GM23338 (cell line): ENCODE data around the gene TAF10. TPM values are rescaled to one million over a fixed set of nuclear protein-coding genes. Genes with fewer than 3 reads are reported as not detected.

Experiments used
- ATAC-seq: fragments of 200-7000 bp; cut with Tn5 transposase; 3 replicates; pipeline ENCODE4 v1.9.1; 2020
- DNase-seq: peaks from one replicate; pipeline ENCODE4 v3.0.0-alpha.2; 2015; ENCODE audit warnings: low spot score
- H2AFZ ChIP-seq: fragments of 200-600 bp; sonication (generic); 2 replicates; pipeline ENCODE4 v1.8.0; 2016; ENCODE audit warnings: antibody characterized with exemption, mild to moderate bottlenecking, moderate library complexity
- H3F3A ChIP-seq: fragments of 200-600 bp; sonication (generic); replicated peaks from 2 replicates; pipeline ENCODE4 v1.8.0; 2017; ENCODE audit warnings: antibody characterized with exemption, mixed run types, low read depth
- H3K27ac ChIP-seq: fragments of 200-600 bp; sonication (generic); 2 replicates; pipeline ENCODE4 v1.6.1; 2016; ENCODE audit warnings: low read depth
- H3K27me3 ChIP-seq: fragments of 200-600 bp; sonication (generic); 2 replicates; pipeline ENCODE4 v1.8.0; 2016; ENCODE audit warnings: mild to moderate bottlenecking, mixed run types, moderate library complexity; ENCODE audit not compliant: insufficient read depth
- H3K36me3 ChIP-seq: fragments of 200-600 bp; sonication (generic); 2 replicates; pipeline ENCODE4 v1.8.0; 2016; ENCODE audit warnings: mild to moderate bottlenecking; ENCODE audit not compliant: insufficient read depth
- H3K4me1 ChIP-seq: fragments of 200-600 bp; sonication (generic); 2 replicates; pipeline ENCODE4 v1.8.0; 2016; ENCODE audit warnings: mild to moderate bottlenecking, moderate library complexity; ENCODE audit not compliant: insufficient read depth
- H3K4me2 ChIP-seq: fragments of 200-600 bp; sonication (generic); 2 replicates; pipeline ENCODE4 v1.7.1; 2017; ENCODE audit warnings: mixed run types
- H3K4me3 ChIP-seq: fragments of 200-600 bp; sonication (generic); 2 replicates; pipeline ENCODE4 v1.6.1; 2016; ENCODE audit warnings: mixed run types
- H3K79me2 ChIP-seq: fragments of 200-600 bp; sonication (generic); replicated peaks from 2 replicates; pipeline ENCODE4 v1.8.0; 2017; ENCODE audit warnings: mild to moderate bottlenecking; ENCODE audit not compliant: insufficient read depth
- H3K9me2 ChIP-seq: fragments of 200-600 bp; sonication (generic); 2 replicates; pipeline ENCODE4 v1.8.0; 2017; ENCODE audit not compliant: insufficient read depth
- H4K20me1 ChIP-seq: fragments of 200-600 bp; sonication (generic); replicated peaks from 2 replicates; pipeline ENCODE4 v1.8.0; 2017; ENCODE audit warnings: mild to moderate bottlenecking; ENCODE audit not compliant: insufficient read depth
- H3K27ac Mint-ChIP-seq: 2 replicates; pipeline ENCODE4 v1.8.0; 2020; ENCODE audit warnings: inconsistent platforms, mild to moderate bottlenecking, moderate library complexity, mixed read lengths
- H3K27me3 Mint-ChIP-seq: 3 replicates; pipeline ENCODE4 v1.8.0; 2022; ENCODE audit warnings: low read depth, mild to moderate bottlenecking, moderate library complexity, mixed read lengths, inconsistent platforms; ENCODE audit not compliant: insufficient read depth, poor library complexity
- H3K36me3 Mint-ChIP-seq: 3 replicates; pipeline ENCODE4 v1.8.0; 2021; ENCODE audit warnings: low read depth, mild to moderate bottlenecking, inconsistent platforms, moderate library complexity, mixed read lengths
- H3K4me1 Mint-ChIP-seq: 3 replicates; pipeline ENCODE4 v1.8.0; 2020; ENCODE audit warnings: mild to moderate bottlenecking, inconsistent platforms, mixed read lengths
- H3K4me3 Mint-ChIP-seq: 3 replicates; pipeline ENCODE4 v1.8.0; 2021; ENCODE audit warnings: moderate library complexity, mild to moderate bottlenecking, inconsistent platforms, mixed read lengths
- H3K9me3 Mint-ChIP-seq: 3 replicates; pipeline ENCODE4 v1.8.0; 2020; ENCODE audit warnings: moderate library complexity, mild to moderate bottlenecking, inconsistent platforms, mixed read lengths
- CREB1 ChIP-seq: fragments of 250-450 bp; sonication (Bioruptor Pico); IDR thresholded peaks from 2 replicates; pipeline ENCODE4 v1.5.0; 2020; ENCODE audit warnings: low read depth, mild to moderate bottlenecking, moderate library complexity
- EZH2 ChIP-seq: fragments of 200-600 bp; sonication (generic); IDR thresholded peaks from one replicate; pipeline ENCODE4 v1.8.0; 2017; ENCODE audit warnings: antibody characterized with exemption, mild to moderate bottlenecking, low read depth; ENCODE audit not compliant: unreplicated experiment
- EZH2phosphoT487 ChIP-seq: fragments of 200-600 bp; sonication (generic); IDR thresholded peaks from one replicate; pipeline ENCODE4 v1.8.1; 2018; ENCODE audit warnings: antibody characterized with exemption; ENCODE audit not compliant: unreplicated experiment
- JUNB ChIP-seq: IDR thresholded peaks from one replicate; pipeline ENCODE4 v1.6.1; 2016; ENCODE audit warnings: antibody characterized with exemption; ENCODE audit not compliant: unreplicated experiment
- NANOG ChIP-seq: IDR thresholded peaks from 2 replicates; pipeline ENCODE4 v1.6.1; 2016; ENCODE audit warnings: antibody characterized with exemption, borderline replicate concordance
- POLR2AphosphoS5 ChIP-seq: IDR thresholded peaks from 2 replicates; pipeline ENCODE4 v1.6.1; 2016; ENCODE audit warnings: antibody characterized with exemption, low read depth
- REST ChIP-seq: IDR thresholded peaks from one replicate; pipeline ENCODE4 v1.6.1; 2018; ENCODE audit warnings: antibody characterized with exemption; ENCODE audit not compliant: unreplicated experiment
- STAT1 ChIP-seq: IDR thresholded peaks from one replicate; pipeline ENCODE4 v1.6.1; 2016; ENCODE audit warnings: antibody characterized with exemption; ENCODE audit not compliant: unreplicated experiment
- ZNF114 ChIP-seq: fragments of 250-450 bp; sonication (Bioruptor Pico); IDR thresholded peaks from 2 replicates; pipeline ENCODE4 v1.5.0; 2020; ENCODE audit warnings: mild to moderate bottlenecking, moderate library complexity
- ZNF331 ChIP-seq: fragments of 250-450 bp; sonication (Bioruptor Pico); IDR thresholded peaks from 2 replicates; pipeline ENCODE4 v1.5.0; 2020; ENCODE audit warnings: low read depth, mild to moderate bottlenecking, moderate library complexity
- polyA plus RNA-seq: library from polyadenylated mRNA; unstranded; fragments of >200 nt; fragmentation: Nextera tagmentation; extraction: Ambion mirVana; gene quantifications from 2 replicates; pipeline ENCODE4 v1.2.1, GENCODE V29; 2016
- total RNA-seq: library from RNA; depleted of rRNA; stranded (reverse); fragments of >200 nt; shearing (Covaris generic); gene quantifications from 2 replicates; pipeline ENCODE4 v1.2.3, GENCODE V29; 2014
- TF ChIP-seq, protein P1 (sequence below), 2 experiments: fragments of 200-600 bp in 1 of 2; sonication (generic) in 1 of 2; conservative IDR thresholded peaks; 2 replicates each; pipeline versions ENCODE4 v1.5.1 to v1.6.1; 2016 to 2017; ENCODE audit warnings: antibody characterized with exemption in 2 of 2, low read depth in 2 of 2, mild to moderate bottlenecking in 2 of 2, moderate library complexity in 1 of 2
- TF ChIP-seq, protein P2 (sequence below): fragments of 250-450 bp; sonication (Bioruptor Pico); IDR thresholded peaks from 2 replicates; pipeline ENCODE4 v1.5.0; 2020; ENCODE audit warnings: mild to moderate bottlenecking, moderate library complexity
- TF ChIP-seq, protein P3 (sequence below): IDR thresholded peaks from 2 replicates; pipeline ENCODE4 v1.6.1; 2016; ENCODE audit warnings: antibody characterized with exemption

The TAF10 gene
- total and polyA plus RNA-seq, 2 experiments from 2014 or later: 108 to 253 TPM

GRCh38 chr11:6578134-6578533, 33.9 kb downstream of the TAF10 start:
- peaks cover 1% of the 10 kb centered on the region; the same call in 2 of the 3 replicates for H3K9me3 Mint-ChIP-seq
- Histone ChIP-seq H3K79me2 (no peaks in the 10 kb centered on the region), H3F3A (no peaks in the 10 kb centered on the region), H3K4me1 (no peaks in the 10 kb centered on the region), H3K27ac (no peak overlapping the region), H3K9me2 (no peaks in the 10 kb centered on the region), H3K4me2 (no peak overlapping the region), H2AFZ (no peak overlapping the region), H3K4me3 (no peak overlapping the region), H3K36me3 (no peaks in the 10 kb centered on the region), H4K20me1 (no peaks in the 10 kb centered on the region; the same call in 1 of the 2 replicates), H3K27me3 (no peaks in the 10 kb centered on the region)
- H3K36me3 Mint-ChIP-seq: peaks cover 3% of the 10 kb centered on the region; the same call in 1 of the 3 replicates
- no peak overlapping the region for H3K27ac Mint-ChIP-seq
- DNase-seq (no peak), ATAC-seq (no peak)
- TF ChIP-seq EZH2phosphoT487 (no peak), POLR2AphosphoS5 (no peak), NANOG (no peak), ZNF331 (CRISPR knock-in tag) (no peak), REST (no peak), JUNB (no peak), ZNF114 (CRISPR knock-in tag) (no peak), STAT1 (no peak), EZH2 (no peak), CREB1 (CRISPR knock-in tag) (no peak)
- TF ChIP-seq, protein P1, sequence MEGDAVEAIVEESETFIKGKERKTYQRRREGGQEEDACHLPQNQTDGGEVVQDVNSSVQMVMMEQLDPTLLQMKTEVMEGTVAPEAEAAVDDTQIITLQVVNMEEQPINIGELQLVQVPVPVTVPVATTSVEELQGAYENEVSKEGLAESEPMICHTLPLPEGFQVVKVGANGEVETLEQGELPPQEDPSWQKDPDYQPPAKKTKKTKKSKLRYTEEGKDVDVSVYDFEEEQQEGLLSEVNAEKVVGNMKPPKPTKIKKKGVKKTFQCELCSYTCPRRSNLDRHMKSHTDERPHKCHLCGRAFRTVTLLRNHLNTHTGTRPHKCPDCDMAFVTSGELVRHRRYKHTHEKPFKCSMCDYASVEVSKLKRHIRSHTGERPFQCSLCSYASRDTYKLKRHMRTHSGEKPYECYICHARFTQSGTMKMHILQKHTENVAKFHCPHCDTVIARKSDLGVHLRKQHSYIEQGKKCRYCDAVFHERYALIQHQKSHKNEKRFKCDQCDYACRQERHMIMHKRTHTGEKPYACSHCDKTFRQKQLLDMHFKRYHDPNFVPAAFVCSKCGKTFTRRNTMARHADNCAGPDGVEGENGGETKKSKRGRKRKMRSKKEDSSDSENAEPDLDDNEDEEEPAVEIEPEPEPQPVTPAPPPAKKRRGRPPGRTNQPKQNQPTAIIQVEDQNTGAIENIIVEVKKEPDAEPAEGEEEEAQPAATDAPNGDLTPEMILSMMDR (conservative IDR thresholded peaks at IDR 0.05; ENCODE audit: low read depth in 2 of 2): no peak
- TF ChIP-seq, protein P2, sequence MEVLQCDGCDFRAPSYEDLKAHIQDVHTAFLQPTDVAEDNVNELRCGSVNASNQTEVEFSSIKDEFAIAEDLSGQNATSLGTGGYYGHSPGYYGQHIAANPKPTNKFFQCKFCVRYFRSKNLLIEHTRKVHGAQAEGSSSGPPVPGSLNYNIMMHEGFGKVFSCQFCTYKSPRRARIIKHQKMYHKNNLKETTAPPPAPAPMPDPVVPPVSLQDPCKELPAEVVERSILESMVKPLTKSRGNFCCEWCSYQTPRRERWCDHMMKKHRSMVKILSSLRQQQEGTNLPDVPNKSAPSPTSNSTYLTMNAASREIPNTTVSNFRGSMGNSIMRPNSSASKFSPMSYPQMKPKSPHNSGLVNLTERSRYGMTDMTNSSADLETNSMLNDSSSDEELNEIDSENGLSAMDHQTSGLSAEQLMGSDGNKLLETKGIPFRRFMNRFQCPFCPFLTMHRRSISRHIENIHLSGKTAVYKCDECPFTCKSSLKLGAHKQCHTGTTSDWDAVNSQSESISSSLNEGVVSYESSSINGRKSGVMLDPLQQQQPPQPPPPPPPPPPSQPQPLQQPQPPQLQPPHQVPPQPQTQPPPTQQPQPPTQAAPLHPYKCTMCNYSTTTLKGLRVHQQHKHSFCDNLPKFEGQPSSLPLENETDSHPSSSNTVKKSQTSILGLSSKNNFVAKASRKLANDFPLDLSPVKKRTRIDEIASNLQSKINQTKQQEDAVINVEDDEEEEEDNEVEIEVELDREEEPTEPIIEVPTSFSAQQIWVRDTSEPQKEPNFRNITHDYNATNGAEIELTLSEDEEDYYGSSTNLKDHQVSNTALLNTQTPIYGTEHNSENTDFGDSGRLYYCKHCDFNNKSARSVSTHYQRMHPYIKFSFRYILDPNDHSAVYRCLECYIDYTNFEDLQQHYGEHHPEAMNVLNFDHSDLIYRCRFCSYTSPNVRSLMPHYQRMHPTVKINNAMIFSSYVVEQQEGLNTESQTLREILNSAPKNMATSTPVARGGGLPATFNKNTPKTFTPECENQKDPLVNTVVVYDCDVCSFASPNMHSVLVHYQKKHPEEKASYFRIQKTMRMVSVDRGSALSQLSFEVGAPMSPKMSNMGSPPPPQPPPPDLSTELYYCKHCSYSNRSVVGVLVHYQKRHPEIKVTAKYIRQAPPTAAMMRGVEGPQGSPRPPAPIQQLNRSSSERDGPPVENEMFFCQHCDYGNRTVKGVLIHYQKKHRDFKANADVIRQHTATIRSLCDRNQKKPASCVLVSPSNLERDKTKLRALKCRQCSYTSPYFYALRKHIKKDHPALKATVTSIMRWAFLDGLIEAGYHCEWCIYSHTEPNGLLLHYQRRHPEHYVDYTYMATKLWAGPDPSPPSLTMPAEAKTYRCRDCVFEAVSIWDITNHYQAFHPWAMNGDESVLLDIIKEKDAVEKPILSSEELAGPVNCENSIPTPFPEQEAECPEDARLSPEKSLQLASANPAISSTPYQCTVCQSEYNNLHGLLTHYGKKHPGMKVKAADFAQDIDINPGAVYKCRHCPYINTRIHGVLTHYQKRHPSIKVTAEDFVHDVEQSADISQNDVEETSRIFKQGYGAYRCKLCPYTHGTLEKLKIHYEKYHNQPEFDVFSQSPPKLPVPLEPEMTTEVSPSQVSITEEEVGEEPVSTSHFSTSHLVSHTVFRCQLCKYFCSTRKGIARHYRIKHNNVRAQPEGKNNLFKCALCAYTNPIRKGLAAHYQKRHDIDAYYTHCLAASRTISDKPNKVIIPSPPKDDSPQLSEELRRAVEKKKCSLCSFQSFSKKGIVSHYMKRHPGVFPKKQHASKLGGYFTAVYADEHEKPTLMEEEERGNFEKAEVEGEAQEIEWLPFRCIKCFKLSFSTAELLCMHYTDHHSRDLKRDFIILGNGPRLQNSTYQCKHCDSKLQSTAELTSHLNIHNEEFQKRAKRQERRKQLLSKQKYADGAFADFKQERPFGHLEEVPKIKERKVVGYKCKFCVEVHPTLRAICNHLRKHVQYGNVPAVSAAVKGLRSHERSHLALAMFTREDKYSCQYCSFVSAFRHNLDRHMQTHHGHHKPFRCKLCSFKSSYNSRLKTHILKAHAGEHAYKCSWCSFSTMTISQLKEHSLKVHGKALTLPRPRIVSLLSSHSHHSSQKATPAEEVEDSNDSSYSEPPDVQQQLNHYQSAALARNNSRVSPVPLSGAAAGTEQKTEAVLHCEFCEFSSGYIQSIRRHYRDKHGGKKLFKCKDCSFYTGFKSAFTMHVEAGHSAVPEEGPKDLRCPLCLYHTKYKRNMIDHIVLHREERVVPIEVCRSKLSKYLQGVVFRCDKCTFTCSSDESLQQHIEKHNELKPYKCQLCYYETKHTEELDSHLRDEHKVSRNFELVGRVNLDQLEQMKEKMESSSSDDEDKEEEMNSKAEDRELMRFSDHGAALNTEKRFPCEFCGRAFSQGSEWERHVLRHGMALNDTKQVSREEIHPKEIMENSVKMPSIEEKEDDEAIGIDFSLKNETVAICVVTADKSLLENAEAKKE (CRISPR knock-in tag): no peak
- TF ChIP-seq, protein P3, sequence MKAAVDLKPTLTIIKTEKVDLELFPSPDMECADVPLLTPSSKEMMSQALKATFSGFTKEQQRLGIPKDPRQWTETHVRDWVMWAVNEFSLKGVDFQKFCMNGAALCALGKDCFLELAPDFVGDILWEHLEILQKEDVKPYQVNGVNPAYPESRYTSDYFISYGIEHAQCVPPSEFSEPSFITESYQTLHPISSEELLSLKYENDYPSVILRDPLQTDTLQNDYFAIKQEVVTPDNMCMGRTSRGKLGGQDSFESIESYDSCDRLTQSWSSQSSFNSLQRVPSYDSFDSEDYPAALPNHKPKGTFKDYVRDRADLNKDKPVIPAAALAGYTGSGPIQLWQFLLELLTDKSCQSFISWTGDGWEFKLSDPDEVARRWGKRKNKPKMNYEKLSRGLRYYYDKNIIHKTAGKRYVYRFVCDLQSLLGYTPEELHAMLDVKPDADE: no peak
- no peak overlapping the region for H3K4me3 Mint-ChIP-seq
- peaks cover 5% of the 10 kb centered on the region for H3K4me1 Mint-ChIP-seq
- H3K27me3 Mint-ChIP-seq: peaks cover 2% of the 10 kb centered on the region
